Measurements from ENCODE around the gene BUB1B.

Gene BUB1B

DNA sequence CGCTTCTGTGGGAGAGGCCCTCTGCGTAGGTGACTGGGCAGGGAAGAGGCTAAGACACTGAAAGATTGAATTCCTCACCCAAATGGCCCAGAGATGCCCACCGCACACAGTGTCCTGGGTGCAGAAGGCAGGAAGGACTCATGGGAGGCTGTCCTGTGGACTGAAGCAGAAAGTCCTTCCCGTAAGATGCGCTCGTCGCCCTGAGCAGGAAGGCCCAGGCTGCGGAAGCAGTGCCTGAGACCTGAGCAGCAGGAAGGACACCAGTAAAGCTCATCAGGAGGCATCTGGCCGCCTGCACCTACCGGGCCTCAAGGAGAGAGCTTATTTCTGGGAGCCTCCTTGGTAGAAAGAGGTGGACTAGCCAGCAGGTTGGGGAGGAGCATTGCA is 81.3 kb downstream of the BUB1B start:
- H3K9ac ChIP-seq (ENCODE audit: low read length in 2 of 2), result no peak overlapping the region
- no peaks in the 10 kb centered on the region for H3K9me3 ChIP-seq (ENCODE audit: control insufficient read depth in 2 of 2, low read length in 2 of 2)
- H3K27me3 ChIP-seq (ENCODE audit: control insufficient read depth in 1 of 2, insufficient read depth in 2 of 2, low read length in 2 of 2), result peaks cover 6 to 16% of the 10 kb centered on the region in 2 donors
- no peak overlapping the region for H3K27ac ChIP-seq (ENCODE audit: low read length)
- H3K4me1 ChIP-seq (ENCODE audit: control insufficient read depth, insufficient read depth, low read length), result peaks cover 7% of the 10 kb centered on the region
- no peak overlapping the region for H3K4me3 ChIP-seq (ENCODE audit: low read length in 2 of 2)
- H3K36me3 ChIP-seq (ENCODE audit: control insufficient read depth in 2 of 2, insufficient read depth in 2 of 2, low read length in 2 of 2), result no peaks in the 10 kb centered on the region

DNA sequence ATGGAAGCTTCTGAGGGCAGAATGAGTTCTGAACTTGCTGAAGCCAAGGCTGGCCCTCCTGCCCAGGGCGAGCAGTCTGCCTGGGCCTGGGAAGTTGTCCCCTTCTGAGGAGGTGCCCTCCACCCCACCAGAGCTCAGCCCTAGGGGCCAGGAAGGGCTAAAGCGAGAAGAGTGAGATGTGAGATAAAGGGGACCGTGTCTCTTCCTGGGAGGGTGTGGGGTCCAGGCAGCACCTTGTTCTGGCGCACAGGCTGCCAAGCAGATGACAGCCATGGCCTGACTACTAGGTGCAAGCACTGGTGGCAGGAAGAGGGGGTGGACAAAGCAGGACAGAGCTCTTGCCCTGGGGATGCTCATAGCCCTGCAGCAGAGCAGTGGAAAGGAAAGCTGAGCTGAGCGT is 81.7 kb downstream of the BUB1B start:
- Histone ChIP-seq H3K4me1 (ENCODE audit: control insufficient read depth, insufficient read depth, low read length) (peaks cover 7% of the 10 kb centered on the region), H3K27ac (ENCODE audit: low read length) (no peak overlapping the region), H3K36me3 (ENCODE audit: control insufficient read depth in 2 of 2, insufficient read depth in 2 of 2, low read length in 2 of 2) (no peaks in the 10 kb centered on the region), H3K9ac (ENCODE audit: low read length in 2 of 2) (no peak overlapping the region), H3K27me3 (ENCODE audit: control insufficient read depth in 1 of 2, insufficient read depth in 2 of 2, low read length in 2 of 2) (peaks cover 6 to 16% of the 10 kb centered on the region in 2 donors), H3K9me3 (ENCODE audit: control insufficient read depth in 2 of 2, low read length in 2 of 2) (no peaks in the 10 kb centered on the region), H3K4me3 (ENCODE audit: low read length in 2 of 2) (no peak overlapping the region)

DNA sequence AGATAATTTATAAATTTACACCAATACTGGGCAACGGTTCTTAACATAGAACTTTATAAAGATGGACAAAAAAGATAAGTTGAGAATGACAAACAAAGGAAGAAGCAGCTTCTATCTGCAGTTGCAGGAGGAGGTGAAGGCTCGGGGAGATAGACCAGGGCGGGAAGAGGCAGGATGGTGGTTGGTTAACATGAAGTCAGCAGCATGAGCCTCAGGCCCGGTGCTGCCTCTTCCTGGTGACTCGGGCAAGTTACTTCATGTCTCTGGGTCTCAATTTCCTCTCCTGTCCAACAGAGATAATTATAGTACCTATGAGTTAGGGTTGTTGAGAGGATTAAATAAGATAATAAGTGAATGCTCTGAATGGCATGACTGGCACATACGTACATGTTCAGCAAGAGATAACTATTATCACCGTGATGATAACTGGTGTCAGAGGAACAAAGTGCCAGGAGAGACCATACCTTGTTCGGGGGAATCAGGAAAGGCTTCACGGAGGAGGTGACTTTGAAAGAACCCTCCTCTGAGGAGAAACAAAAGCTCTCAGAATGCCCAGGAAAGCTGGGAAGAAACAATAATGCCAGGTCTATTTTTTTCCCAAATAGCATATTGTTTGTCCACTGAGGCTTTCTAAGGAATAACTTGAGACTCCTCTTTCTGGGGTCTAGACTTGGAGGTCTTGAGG is 82.4 kb downstream of the BUB1B start:
- Histone ChIP-seq H3K9ac (ENCODE audit: low read length in 2 of 2) (no peak overlapping the region), H3K9me3 (ENCODE audit: control insufficient read depth in 2 of 2, low read length in 2 of 2) (no peaks in the 10 kb centered on the region), H3K27me3 (ENCODE audit: control insufficient read depth in 1 of 2, insufficient read depth in 2 of 2, low read length in 2 of 2) (peaks cover 6 to 15% of the 10 kb centered on the region in 2 donors), H3K4me1 (ENCODE audit: control insufficient read depth, insufficient read depth, low read length) (peaks cover 7% of the 10 kb centered on the region), H3K4me3 (ENCODE audit: low read length in 2 of 2) (no peak overlapping the region), H3K36me3 (ENCODE audit: control insufficient read depth in 2 of 2, insufficient read depth in 2 of 2, low read length in 2 of 2) (no peaks in the 10 kb centered on the region), H3K27ac (ENCODE audit: low read length) (no peak overlapping the region)

DNA sequence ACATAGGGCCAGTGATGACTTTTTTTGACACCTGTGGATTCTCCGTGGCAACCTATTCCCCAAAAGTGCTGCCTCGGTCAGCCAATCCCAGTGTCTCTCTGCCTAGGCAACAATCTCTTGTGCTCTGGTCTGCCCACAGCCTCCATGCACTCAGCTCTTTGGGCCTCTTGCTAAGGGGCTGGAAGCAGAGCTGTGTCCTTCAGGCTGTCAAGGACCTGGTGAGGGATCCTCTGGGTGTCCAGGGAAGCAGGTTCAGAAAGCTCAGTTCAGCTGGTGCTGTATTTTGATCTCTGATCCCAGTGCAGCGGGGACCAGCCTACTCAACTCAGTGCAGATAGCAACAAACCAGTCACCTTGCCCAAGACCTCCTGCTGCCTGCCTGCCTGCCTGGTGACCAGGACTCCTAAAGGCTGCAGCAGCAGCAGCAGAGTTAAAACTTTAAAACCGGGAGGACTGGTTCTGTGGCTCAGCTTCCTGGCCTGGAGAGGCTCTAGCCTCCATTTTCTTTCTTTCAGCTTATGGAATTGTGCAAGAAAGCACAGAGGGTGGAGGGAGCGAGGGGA is 84.2 kb downstream of the BUB1B start:
- H3K9ac ChIP-seq (ENCODE audit: low read length in 2 of 2), result no peak overlapping the region
- H3K4me1 ChIP-seq (ENCODE audit: control insufficient read depth, insufficient read depth, low read length), result no peaks in the 10 kb centered on the region
- H3K27ac ChIP-seq (ENCODE audit: low read length), result no peak overlapping the region
- no peaks in the 10 kb centered on the region for H3K9me3 ChIP-seq (ENCODE audit: control insufficient read depth in 2 of 2, low read length in 2 of 2)
- no peaks in the 10 kb centered on the region for H3K36me3 ChIP-seq (ENCODE audit: control insufficient read depth in 2 of 2, insufficient read depth in 2 of 2, low read length in 2 of 2)
- no peak overlapping the region for H3K4me3 ChIP-seq (ENCODE audit: low read length in 2 of 2)
- peaks cover 2% of the 10 kb centered on the region in 2 donors for H3K27me3 ChIP-seq (ENCODE audit: control insufficient read depth in 1 of 2, insufficient read depth in 2 of 2, low read length in 2 of 2)

DNA sequence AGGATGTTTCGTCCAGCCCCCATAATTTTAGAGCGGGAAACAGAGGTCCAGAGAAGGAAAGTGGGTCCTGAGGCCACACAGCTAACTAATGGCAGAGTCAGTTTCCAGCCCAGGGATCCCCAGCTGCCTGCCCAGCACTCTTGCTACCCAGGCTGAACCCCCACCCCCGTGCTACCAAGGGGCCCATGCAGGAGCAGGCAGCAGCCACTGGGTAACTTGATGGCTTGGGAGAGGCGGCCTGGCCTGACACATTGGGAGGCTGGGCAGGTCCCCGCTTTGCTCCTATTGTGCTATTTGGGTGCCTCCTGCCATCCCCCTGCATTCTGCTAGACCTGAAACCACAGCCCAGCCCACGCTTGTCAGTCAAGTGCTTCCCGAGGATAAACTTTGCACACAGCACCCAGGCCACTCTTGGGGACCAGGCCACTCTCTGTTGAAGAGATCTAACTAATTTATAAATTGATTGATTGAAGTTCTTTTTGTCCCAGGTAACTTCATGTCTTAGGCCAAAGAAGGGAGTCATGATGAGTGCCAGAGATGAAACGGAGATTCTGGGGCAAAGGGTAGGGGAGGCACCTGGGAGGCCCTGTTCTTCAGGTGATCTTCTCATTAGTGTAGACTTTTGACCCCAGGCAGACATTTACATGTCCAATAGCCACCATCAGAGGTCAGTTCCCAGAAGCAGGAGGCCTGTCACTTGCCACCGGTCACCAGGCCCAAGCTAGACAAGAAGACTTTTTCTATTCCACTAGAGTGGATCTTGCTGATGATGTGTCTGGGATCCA is 85.0 kb downstream of the BUB1B start:
- H3K27ac ChIP-seq (ENCODE audit: low read length), result no peak overlapping the region
- H3K9me3 ChIP-seq (ENCODE audit: control insufficient read depth in 2 of 2, low read length in 2 of 2), result no peaks in the 10 kb centered on the region
- no peak overlapping the region for H3K9ac ChIP-seq (ENCODE audit: low read length in 2 of 2)
- H3K4me3 ChIP-seq (ENCODE audit: low read length in 2 of 2), result no peak overlapping the region
- H3K27me3 ChIP-seq (ENCODE audit: control insufficient read depth in 1 of 2, insufficient read depth in 2 of 2, low read length in 2 of 2), result no peaks in the 10 kb centered on the region
- no peaks in the 10 kb centered on the region for H3K4me1 ChIP-seq (ENCODE audit: control insufficient read depth, insufficient read depth, low read length)
- no peaks in the 10 kb centered on the region for H3K36me3 ChIP-seq (ENCODE audit: control insufficient read depth in 2 of 2, insufficient read depth in 2 of 2, low read length in 2 of 2)

DNA sequence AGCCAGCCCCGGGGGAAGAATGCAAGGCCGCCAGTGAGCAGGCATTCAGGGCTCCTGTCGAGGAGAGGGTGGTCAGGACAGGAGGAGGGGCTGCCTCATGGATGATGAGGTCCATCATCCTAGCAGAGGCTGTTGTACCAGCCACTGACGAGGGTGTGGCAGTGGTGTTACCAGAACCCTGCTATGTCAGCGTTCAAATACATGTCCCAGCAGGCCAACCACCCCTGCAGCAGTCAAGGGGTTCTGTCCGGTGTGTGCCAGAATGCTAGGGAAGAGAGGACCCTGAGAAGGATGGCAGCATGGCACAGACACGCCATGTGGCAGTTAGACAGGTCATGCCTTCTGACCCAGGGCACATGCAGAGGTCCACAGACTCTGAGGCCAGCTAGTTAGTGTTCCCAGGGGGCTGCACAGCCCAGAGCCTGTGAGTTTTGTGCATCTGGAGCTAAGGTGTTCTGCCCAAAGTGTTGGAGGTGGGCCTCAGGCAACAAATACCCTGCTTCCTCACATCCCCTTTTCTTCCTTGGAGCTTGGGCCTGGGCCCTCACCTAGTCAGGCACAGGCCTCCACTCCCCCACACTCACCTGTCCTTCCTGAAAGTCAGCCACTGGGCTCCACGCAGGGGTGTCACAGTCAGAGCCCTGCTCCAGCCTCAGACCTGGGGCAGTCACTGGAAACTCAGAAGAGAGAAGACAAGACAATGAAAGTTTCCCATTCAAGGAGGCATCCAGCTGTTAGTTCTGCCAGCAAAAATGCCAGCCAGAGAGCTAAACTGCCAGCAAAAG is 85.8 kb downstream of the BUB1B start:
- H3K27me3 ChIP-seq (ENCODE audit: control insufficient read depth in 1 of 2, insufficient read depth in 2 of 2, low read length in 2 of 2), result no peaks in the 10 kb centered on the region
- no peak overlapping the region for H3K4me3 ChIP-seq (ENCODE audit: low read length in 2 of 2)
- H3K9me3 ChIP-seq (ENCODE audit: control insufficient read depth in 2 of 2, low read length in 2 of 2), result no peaks in the 10 kb centered on the region
- H3K4me1 ChIP-seq (ENCODE audit: control insufficient read depth, insufficient read depth, low read length), result no peaks in the 10 kb centered on the region
- H3K9ac ChIP-seq (ENCODE audit: low read length in 2 of 2), result no peak overlapping the region
- no peaks in the 10 kb centered on the region for H3K36me3 ChIP-seq (ENCODE audit: control insufficient read depth in 2 of 2, insufficient read depth in 2 of 2, low read length in 2 of 2)
- H3K27ac ChIP-seq (ENCODE audit: low read length), result no peak overlapping the region

DNA sequence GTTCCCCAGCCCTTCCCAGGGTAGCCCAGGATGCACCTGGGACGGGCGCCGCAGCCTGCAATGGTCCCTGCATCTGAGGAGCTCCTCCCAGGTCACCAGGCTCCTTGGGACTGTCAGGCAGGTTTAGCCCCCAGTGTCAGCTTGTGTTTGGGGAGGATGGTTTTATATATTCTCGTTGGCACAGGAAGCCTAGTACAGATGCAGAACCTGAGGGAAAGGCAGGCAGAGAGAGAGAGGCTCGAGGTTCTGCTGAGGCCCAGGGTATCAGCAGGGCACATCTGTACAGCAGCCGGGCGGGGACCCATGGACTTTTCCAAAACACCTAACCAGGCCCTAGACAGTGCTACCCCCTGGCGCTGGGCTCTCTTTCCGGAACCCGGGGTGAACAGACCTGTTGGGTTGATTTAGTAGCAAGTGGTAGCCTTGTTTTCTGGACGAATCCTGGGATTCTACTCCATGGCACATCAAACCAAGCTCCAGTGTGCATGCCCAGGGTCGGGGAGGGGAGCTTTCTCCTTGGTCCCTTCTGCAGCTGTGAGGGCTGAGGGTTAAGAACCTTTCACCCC is 86.6 kb downstream of the BUB1B start:
- Histone ChIP-seq H3K27me3 (ENCODE audit: control insufficient read depth in 1 of 2, insufficient read depth in 2 of 2, low read length in 2 of 2) (no peaks in the 10 kb centered on the region), H3K9ac (ENCODE audit: low read length in 2 of 2) (no peak overlapping the region), H3K27ac (ENCODE audit: low read length) (no peak overlapping the region), H3K4me3 (ENCODE audit: low read length in 2 of 2) (no peak overlapping the region), H3K36me3 (ENCODE audit: control insufficient read depth in 2 of 2, insufficient read depth in 2 of 2, low read length in 2 of 2) (no peaks in the 10 kb centered on the region), H3K9me3 (ENCODE audit: control insufficient read depth in 2 of 2, low read length in 2 of 2) (no peaks in the 10 kb centered on the region), H3K4me1 (ENCODE audit: control insufficient read depth, insufficient read depth, low read length) (peaks cover under 1% of the 10 kb centered on the region)

DNA sequence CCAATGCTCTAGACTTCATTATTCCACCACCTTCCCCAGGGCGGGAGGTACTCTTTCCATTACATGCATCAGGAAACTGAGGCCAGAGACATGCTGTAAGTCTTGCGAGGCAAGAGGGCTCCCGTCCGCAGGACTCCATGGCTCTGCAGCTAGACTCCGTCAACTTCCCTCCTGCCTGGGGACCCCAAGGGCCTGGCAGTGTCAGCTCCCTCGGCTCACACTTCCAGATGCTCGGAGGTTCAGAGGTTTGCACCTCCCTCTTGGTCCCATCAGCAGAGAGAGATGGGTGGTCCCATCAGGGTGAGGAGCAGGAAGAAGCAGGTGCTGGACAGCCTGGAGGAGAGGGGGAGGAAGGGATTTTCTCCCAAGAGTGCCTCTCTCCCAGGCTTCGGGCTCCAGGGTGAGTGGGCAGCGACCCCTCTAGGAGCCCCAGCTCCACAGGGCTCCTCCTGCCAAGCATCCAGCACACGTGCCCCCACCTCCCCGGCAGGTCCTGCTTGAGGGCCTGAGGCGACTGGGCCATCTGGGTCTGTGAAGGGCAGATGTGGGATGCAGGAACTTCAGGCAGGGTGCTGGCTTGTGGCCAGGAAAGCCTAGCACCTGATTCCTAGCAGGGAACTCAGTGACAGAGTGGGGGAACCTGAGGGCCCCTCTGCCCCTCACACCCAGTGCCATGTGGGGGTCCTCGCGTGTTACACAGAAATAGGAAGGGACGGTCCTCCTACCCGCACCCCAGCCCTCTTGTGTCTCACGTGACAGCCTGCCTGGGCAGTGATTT is 87.3 kb downstream of the BUB1B start:
- peaks cover under 1 to 1% of the 10 kb centered on the region in 2 donors for H3K27me3 ChIP-seq (ENCODE audit: control insufficient read depth in 1 of 2, insufficient read depth in 2 of 2, low read length in 2 of 2)
- no peak overlapping the region for H3K9ac ChIP-seq (ENCODE audit: low read length in 2 of 2)
- H3K4me1 ChIP-seq (ENCODE audit: control insufficient read depth, insufficient read depth, low read length), result peaks cover 7% of the 10 kb centered on the region
- H3K4me3 ChIP-seq (ENCODE audit: low read length in 2 of 2), result no peak overlapping the region
- no peaks in the 10 kb centered on the region for H3K36me3 ChIP-seq (ENCODE audit: control insufficient read depth in 2 of 2, insufficient read depth in 2 of 2, low read length in 2 of 2)
- no peaks in the 10 kb centered on the region for H3K9me3 ChIP-seq (ENCODE audit: control insufficient read depth in 2 of 2, low read length in 2 of 2)
- H3K27ac ChIP-seq (ENCODE audit: low read length), result no peak overlapping the region

DNA sequence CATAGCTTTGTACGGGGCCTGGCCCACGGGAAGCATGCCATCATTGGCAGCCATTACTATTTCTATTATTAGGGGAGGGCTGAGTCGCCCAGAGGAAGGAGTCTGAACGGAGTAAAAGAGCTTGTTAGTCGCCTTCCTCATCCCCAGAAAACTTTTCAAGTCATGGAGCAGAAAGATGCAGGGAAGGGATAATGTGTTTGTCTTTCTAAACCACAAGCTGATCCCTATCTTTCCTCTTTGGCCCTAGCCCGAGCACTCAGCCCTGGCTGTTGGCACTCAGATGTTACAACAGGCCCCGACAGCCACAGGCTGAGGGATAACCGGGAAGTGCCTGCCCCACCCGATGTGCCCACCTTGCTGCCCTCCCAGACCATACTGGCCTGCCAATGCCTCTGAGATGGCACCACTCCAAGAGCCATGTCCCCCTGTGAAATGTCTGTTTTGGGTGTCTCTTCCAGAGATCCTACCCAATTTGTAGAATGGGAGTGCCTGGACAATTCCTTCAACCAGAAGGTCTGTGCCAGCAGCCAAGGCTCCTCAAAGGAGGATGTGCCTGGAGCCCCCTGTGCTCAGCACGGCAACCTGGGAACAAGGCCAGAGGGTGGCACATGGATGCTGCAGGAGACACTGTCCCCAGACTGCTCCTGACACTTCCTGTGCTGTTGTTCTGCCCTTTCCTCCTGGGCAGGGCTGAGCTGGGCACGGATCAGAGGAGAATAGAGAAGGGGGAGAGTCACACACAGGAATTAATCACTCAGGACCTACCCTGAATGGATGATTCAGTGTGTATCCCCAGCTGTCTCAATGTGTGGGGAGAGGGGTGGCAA is 88.8 kb downstream of the BUB1B start:
- no peak overlapping the region for H3K9ac ChIP-seq (ENCODE audit: low read length in 2 of 2)

More for the DNA sequence above, 88.8 kb downstream of the BUB1B start:
- no peaks in the 10 kb centered on the region for H3K36me3 ChIP-seq (ENCODE audit: control insufficient read depth in 2 of 2, insufficient read depth in 2 of 2, low read length in 2 of 2)
- no peak overlapping the region for H3K27ac ChIP-seq (ENCODE audit: low read length)
- no peak overlapping the region for H3K4me3 ChIP-seq (ENCODE audit: low read length in 2 of 2)
- H3K27me3 ChIP-seq (ENCODE audit: control insufficient read depth in 1 of 2, insufficient read depth in 2 of 2, low read length in 2 of 2), result peaks cover 2 to 4% of the 10 kb centered on the region in 2 donors
- no peaks in the 10 kb centered on the region for H3K9me3 ChIP-seq (ENCODE audit: control insufficient read depth in 2 of 2, low read length in 2 of 2)
- H3K4me1 ChIP-seq (ENCODE audit: control insufficient read depth, insufficient read depth, low read length), result peaks cover 12% of the 10 kb centered on the region
